Stimulated activated CD4-positive, alpha-beta T cell treated with anti-CD3 and anti-CD28 coated beads, Interleukin-12 subunit alpha, Interleukin-12 subunit beta, amount 100 ng/mL, for 24 hours (primary cell): ENCODE data around the gene UNC45B.
A peak's percentile ranks its signal among the peaks of the same experiment; 100 is the strongest.
"Not testable (repeated sequence)": the region's sequence is repeated elsewhere in the genome, so short reads cannot be mapped to it uniquely, and the experiment has no call there.

Experiments
- DNase-seq, 2 experiments: peaks; one replicate each; pipeline ENCODE4 v3.0.0-alpha.2; 2020; ENCODE audit warnings: low read depth in 2 of 2

The UNC45B gene

DNA sequence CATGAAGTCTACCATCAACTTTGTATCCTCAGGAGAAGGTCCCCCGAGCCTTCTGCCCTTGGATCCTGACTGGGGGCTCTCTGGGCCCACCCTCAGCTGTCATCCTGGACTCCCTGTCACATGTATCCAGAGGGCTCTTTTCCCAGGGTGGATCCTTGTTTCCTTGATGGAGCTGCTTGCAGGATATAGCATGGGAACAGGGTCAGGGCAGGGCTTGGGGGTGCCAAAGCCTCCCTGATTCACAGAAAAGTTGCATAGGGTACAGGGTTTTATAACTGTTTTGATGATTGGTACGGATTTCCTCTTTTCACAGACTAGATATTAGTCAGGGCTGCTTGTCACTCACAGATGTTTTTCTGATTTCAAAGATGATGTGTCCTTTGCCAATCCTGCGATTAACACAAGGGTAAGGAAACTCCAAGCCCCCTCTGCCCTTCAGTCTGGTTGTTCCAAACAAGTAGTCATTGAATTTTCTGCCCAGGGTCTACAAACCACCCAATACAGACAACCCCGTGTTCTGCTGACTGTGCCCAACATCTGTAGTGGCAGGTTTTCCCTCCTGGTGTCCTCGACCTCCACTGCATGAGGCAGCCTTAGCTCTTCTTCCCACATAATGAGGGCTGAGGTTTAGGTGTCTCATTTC lies 67.1 kb downstream of the UNC45B start:
- DNase-seq, result peak in 1 of 2 experiments; percentile 21

DNA sequence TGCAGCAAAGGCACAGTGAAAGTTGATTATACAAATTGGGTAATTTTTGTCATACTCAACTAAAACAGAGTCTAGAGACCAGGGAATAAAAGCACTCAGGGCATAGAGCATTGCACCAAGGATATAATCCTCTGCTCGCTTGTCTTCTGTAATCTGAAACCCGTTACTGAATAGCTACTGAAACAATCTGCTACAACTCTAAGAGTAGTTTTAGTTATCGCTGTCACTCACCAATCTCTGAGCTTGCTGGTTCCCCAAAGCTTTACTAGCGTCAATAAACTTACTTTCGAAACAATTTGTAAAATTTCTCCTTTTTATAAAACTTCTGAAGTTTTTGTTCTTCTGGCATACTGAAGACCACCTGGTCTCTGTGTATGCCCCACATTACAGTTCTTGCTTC lies 69.5 kb downstream of the UNC45B start:
- no peak for DNase-seq

DNA sequence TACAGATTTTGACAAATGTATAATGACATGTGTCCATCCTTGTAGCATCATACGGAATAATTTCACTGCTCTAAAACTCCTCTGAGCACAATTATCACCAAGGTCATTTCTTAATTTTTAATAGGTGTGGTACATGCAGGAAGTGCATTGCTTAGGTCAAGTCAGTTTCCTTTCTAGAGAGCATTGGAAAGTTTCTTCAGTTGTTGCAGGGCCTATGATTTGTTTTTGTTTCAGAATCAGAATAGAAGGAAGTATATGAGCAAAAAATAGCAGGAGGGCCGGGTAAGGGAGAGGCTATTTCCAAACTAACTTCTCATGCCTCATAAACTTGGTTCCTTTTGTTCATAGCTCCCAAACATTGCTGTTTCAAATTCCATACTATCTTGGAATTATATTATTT lies 71.3 kb downstream of the UNC45B start:
- no peak for DNase-seq

DNA sequence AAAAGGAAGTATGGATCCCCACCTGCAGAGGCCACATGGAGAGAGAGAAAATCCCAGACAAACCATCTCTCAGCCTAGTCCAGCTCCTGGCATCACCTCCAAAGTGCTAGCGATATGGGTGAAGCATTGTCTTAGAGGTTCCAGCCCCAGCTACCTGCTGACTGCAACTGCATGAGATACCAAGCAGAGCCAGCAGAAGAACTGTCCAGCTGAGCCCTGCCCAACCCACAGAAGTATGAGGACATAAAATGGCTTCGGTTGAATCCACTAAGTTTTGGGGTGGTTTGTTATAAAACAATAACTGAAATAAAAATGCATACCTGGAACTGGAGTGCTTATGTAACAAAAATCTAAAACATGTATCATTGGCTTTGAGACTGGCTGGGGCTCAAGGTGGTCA lies 74.8 kb downstream of the UNC45B start:
- DNase-seq, result no peak

DNA sequence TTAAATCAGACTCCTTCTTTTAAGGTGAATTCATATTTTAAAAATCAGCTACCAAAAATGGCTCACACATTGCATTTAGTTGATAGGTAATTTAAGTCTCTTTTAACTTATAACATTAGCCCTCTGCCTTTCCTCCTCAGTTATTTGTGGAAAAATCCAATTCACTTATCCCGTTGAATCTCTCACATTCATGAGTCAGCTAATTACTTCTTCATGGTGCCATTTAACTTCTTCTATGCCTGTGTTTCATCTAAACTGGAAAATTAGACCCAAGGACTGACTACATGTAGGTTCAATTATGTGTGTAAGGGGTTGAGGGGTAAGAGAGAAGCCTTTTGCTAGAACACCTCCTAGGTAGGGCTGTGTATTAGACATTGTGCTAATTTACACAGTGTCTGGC lies 76.8 kb downstream of the UNC45B start:
- DNase-seq, result no peak

DNA sequence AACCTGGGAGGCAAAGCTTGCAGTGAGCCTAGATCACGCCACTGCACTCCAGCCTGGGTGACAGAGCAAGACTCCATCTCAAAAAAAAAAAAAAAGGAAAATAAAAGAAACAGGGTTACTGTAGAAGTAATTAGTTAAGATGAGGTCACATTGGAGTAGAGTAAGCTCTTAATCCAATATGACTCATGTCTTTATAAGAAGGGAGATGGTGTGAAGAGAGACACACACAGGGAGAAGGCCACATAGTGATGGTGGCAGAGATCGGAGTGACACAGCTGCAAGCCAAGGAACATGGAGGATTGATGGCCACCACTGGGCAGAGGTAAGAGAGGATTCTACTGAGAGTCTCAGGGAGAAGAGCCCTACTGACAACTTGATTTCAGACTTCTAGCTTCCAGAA lies 79.9 kb downstream of the UNC45B start:
- no peak for DNase-seq

DNA sequence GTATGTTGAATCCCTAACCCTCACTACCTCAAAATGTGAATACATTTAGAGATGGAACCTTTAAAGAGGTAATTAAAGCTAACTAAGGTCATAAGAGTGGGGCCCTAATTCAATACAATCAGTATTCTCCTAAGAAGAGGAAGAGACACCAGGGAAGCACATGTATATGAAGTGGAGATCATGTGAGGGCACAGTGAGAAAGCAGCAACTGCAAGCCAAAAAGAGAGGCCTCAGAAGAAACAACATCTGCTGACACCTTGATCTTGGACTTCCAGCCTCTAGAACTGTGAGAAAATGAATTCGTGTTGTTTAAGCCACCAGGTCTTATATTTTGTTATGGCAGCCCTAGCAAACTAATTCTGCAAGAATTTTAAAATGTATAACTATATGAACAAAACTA lies 82.0 kb downstream of the UNC45B start:
- DNase-seq, result no peak

DNA sequence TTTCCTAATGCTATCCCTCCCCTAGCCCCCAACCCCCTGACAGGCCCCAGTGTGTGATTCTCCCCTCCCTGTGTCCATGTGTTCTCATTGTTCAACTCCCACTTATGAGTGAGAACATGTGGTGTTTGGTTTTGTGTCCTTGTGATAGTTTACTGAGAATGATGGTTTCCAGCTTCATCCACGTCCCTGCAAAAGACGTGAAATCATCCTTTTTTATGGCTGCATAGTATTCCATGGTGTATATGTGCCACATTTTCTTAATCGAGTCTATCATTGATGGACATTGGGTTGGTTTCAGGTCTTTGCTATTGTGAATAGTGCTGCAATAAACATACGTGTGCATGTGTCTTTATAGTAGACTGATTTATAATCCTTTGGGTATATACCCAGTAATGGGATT lies 86.7 kb downstream of the UNC45B start:
- DNase-seq, result not testable (repeated sequence)

DNA sequence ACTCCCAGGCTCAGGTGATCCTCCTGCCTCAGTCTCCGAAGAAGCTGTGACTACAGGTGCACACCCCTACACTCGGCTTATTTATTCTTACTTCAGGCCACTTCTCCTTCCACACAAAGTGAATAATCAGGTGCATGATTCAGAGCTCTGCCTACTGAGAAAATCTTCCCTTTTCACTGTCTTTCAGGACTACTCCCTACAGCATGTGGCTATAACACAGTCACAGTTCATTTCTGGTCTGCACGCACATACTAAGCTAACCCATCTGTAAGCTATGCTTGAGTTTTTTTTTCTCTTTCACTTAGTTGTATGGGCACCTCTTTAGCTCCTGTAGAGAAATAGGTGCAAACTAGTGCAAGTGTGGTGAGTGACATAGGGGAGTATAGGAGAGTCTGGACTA lies 87.7 kb downstream of the UNC45B start:
- DNase-seq, result no peak

DNA sequence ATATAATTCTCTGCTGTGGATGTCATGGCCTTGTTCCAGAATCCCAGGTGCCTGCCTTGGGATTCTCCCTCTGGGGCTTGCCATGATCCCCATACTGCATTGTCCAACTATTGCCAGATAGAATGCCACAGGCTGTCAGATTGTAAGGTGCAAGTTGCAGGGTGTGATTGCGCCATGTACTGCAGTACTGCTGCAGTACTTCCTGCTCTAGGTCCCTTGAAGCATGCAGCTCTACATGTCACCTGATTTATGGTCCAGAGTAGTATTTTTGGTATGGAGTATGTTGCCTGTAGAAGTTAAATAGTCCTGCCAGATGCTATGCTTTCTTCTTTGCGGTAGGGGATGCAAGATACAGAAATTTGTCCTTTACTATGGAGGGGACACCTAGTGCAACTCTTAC lies 88.3 kb downstream of the UNC45B start:
- DNase-seq, result no peak

DNA sequence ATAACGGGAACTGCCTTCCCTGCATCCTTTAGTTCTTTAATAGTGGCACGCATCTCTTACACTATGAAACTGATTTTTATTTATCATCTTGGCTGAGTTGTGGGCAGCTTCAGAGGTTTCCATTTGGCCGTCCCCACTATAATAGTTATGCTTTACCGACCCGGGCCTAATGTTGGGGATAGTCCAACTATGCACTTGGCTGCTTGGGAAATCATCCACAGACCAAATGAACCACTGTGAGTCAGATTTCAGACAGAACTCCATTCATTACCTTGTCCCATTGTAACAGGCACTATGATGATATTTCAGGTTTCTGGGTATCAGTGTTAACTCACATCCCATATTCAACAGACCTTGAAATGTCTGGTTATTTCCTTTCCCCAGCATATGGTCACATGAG lies 89.2 kb downstream of the UNC45B start:
- DNase-seq, result no peak

DNA sequence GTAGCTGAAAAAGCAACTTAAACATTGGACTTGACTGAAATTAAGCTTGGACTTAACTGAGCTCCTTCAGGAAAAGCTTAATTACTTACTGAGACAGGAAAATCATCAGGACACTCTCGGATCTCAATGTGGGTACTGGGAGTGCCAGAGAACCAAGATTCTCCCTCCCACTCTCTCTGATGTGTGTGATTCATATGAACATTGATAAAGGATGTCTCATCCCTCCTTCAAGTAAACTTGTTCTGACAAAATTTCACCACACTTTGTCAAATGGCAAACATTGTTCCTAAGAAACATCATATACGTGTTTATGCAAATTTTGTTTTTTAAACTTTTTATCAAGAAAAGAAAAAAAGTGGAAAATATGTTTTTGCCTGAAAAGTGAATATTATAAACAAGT lies 91.2 kb downstream of the UNC45B start:
- no peak for DNase-seq
